HCT116 (cell line): ENCODE data around the gene TBXAS1. TPM values are rescaled to one million over a fixed set of nuclear protein-coding genes. Genes with fewer than 3 reads are reported as not detected.

Experiments used
- ATAC-seq: fragments of 200-7000 bp; cut with Tn5 transposase; 2 replicates; pipeline ENCODE4 v1.9.1; 2020; ENCODE audit warnings: mild to moderate bottlenecking, moderate library complexity
- BruUV-seq: library from RNA; stranded (reverse); fragments of 400-500 nt; replicated peaks from 2 replicates; lab custom pipeline; 2021; lab: Mats Ljungman, UMichigan
- CTCF ChIA-PET: fragments of 300-600 bp; sonication (Branson Sonifier 250); formaldehyde crosslinking; loops from one replicate; lab custom pipeline; 2021; ENCODE audit warnings: antibody characterized with exemption; lab: Charles Lee
- POLR2A ChIA-PET: fragments of 300-600, 350-600 bp; sonication (Branson Sonifier 250); formaldehyde crosslinking; loops from one replicate; lab custom pipeline; 2021; ENCODE audit warnings: antibody characterized with exemption; lab: Charles Lee
- RAD21 ChIA-PET, 2 experiments: fragments of 300-600 bp; sonication (Branson Sonifier 250); formaldehyde crosslinking; loops; one replicate each; lab custom pipeline; 2023; ENCODE audit warnings: low total read pairs in 2 of 2; ENCODE audit not compliant: uncharacterized antibody in 2 of 2, unreplicated experiment in 2 of 2, low non-redundant PET in 1 of 2; lab: Charles Lee
- DNase-seq: peaks from one replicate; pipeline ENCODE4 v3.0.0-alpha.2; 2010; ENCODE audit warnings: low read depth, low spot score
- H2AFZ ChIP-seq: fragments of 200-600 bp; shearing (Covaris generic), sonication (generic); 2 replicates; pipeline ENCODE4 v1.6.1; 2017; ENCODE audit warnings: low read depth, mixed run types, mixed read lengths, antibody characterized with exemption, low read length; ENCODE audit not compliant: poor library complexity, severe bottlenecking
- H3K27ac ChIP-seq: 2 replicates; pipeline ENCODE4 v1.5.1; 2012; ENCODE audit warnings: low read depth, low read length
- H3K27me3 ChIP-seq: fragments of 200-600 bp; sonication (generic); 2 replicates; pipeline ENCODE4 v1.6.1; 2016; ENCODE audit warnings: mixed run types, low read length, mixed read lengths; ENCODE audit not compliant: insufficient read depth
- H3K36me3 ChIP-seq, 2 experiments: fragments of 200-500 bp in 1 of 2; fragments of 200-600 bp in 1 of 2; sonication (Bioruptor generic) in 1 of 2; sonication (generic) in 1 of 2; 2 replicates each; pipeline versions ENCODE4 v1.5.1 to v1.6.1; 2014 to 2016; ENCODE audit warnings: low read length in 2 of 2, inconsistent platforms in 1 of 2, mixed read lengths in 1 of 2, mixed run types in 1 of 2; ENCODE audit not compliant: insufficient read depth in 2 of 2, control insufficient read depth in 1 of 2
- H3K4me1 ChIP-seq, 2 experiments: fragments of 200-600 bp in 1 of 2; sonication (generic) in 1 of 2; 2 replicates each; pipeline versions ENCODE4 v1.5.1 to v1.6.1; 2012 to 2017; ENCODE audit warnings: low read length in 2 of 2, inconsistent platforms in 1 of 2, mild to moderate bottlenecking in 1 of 2, mixed read lengths in 1 of 2, mixed run types in 1 of 2, moderate library complexity in 1 of 2; ENCODE audit not compliant: insufficient read depth in 2 of 2, control insufficient read depth in 1 of 2
- H3K4me2 ChIP-seq: fragments of 200-600 bp; sonication (generic); 2 replicates; pipeline ENCODE4 v1.6.1; 2017; ENCODE audit warnings: mixed run types, low read length, mixed read lengths
- H3K4me3 ChIP-seq, 2 experiments: fragments of 200-600 bp in 1 of 2; sonication (generic) in 1 of 2; replicated peaks in 1 of 2; 2 replicates each; pipeline ENCODE4 v1.5.1; 2011 to 2016; ENCODE audit warnings: low read length in 2 of 2, control low read depth in 1 of 2, low read depth in 1 of 2, mild to moderate bottlenecking in 1 of 2, mixed read lengths in 1 of 2, mixed run types in 1 of 2
- H3K79me2 ChIP-seq: fragments of 200-600 bp; sonication (generic); 2 replicates; pipeline ENCODE4 v1.6.1; 2017; ENCODE audit warnings: mild to moderate bottlenecking, mixed run types, low read length, moderate library complexity, mixed read lengths; ENCODE audit not compliant: insufficient read depth
- H3K9ac ChIP-seq: fragments of 200-600 bp; sonication (generic); 2 replicates; pipeline ENCODE4 v1.6.1; 2016; ENCODE audit warnings: low read length, mixed read lengths
- H3K9me2 ChIP-seq: fragments of 200-600 bp; sonication (generic), shearing (Covaris generic); 2 replicates; pipeline ENCODE4 v1.6.1; 2017; ENCODE audit warnings: mixed run types, mild to moderate bottlenecking, moderate library complexity; ENCODE audit not compliant: insufficient read depth
- H3K9me3 ChIP-seq, 2 experiments: fragments of 200-500 bp in 1 of 2; fragments of 200-600 bp in 1 of 2; sonication (Bioruptor generic) in 1 of 2; sonication (generic) in 1 of 2; 2 replicates each; pipeline ENCODE4 v1.6.1; 2014 to 2017; ENCODE audit warnings: low read length in 2 of 2, mixed read lengths in 2 of 2, inconsistent platforms in 1 of 2, low read depth in 1 of 2, mild to moderate bottlenecking in 1 of 2, mixed run types in 1 of 2, moderate library complexity in 1 of 2; ENCODE audit not compliant: control insufficient read depth in 1 of 2, insufficient read depth in 1 of 2
- H4K20me1 ChIP-seq: fragments of 200-600 bp; sonication (generic), shearing (Covaris generic); 2 replicates; pipeline ENCODE4 v1.6.1; 2017; ENCODE audit warnings: mixed run types, mild to moderate bottlenecking, moderate library complexity; ENCODE audit not compliant: insufficient read depth
- CEBPB ChIP-seq: IDR thresholded peaks from 2 replicates; pipeline ENCODE4 v1.6.1; 2012; ENCODE audit warnings: low read depth
- CTCF ChIP-seq, 3 experiments: fragments of 200-600 bp in 1 of 3; sonication (generic) in 1 of 3; IDR thresholded peaks in 2 of 3; conservative IDR thresholded peaks in 1 of 3; 2 replicates each; pipeline ENCODE4 v1.5.1; 2012 to 2017; ENCODE audit warnings: low read depth in 2 of 3, low read length in 2 of 3, antibody characterized with exemption in 1 of 3, borderline replicate concordance in 1 of 3, control low read depth in 1 of 3, mild to moderate bottlenecking in 1 of 3, mixed read lengths in 1 of 3, mixed run types in 1 of 3, moderate library complexity in 1 of 3; ENCODE audit not compliant: insufficient read depth in 1 of 3
- EGR1 ChIP-seq: IDR thresholded peaks from 2 replicates; pipeline ENCODE4 v1.6.1; 2012; ENCODE audit warnings: low read depth
- ELF1 ChIP-seq: IDR thresholded peaks from 2 replicates; pipeline ENCODE4 v1.6.1; 2012; ENCODE audit warnings: low read depth, borderline replicate concordance
- EZH2 ChIP-seq: fragments of 200-600 bp; sonication (generic); IDR thresholded peaks from 2 replicates; pipeline ENCODE4 v1.6.1; 2017; ENCODE audit warnings: antibody characterized with exemption, mixed run types
- EZH2phosphoT487 ChIP-seq: fragments of 200-600 bp; IDR thresholded peaks from 2 replicates; pipeline ENCODE4 v1.6.1; 2018; ENCODE audit warnings: antibody characterized with exemption, borderline replicate concordance
- FOSL1 ChIP-seq: IDR thresholded peaks from 2 replicates; pipeline ENCODE4 v1.6.1; 2012; ENCODE audit warnings: low read depth
- JUND ChIP-seq: IDR thresholded peaks from 2 replicates; pipeline ENCODE4 v1.6.1; 2012
- MAX ChIP-seq: IDR thresholded peaks from 2 replicates; pipeline ENCODE4 v1.6.1; 2012
- POLR2AphosphoS5 ChIP-seq: IDR thresholded peaks from 2 replicates; pipeline ENCODE4 v1.6.1; 2011; ENCODE audit warnings: mild to moderate bottlenecking, low read depth, low read length, moderate library complexity
- SIN3A ChIP-seq: IDR thresholded peaks from 2 replicates; pipeline ENCODE4 v1.6.1; 2012; ENCODE audit warnings: low read depth
- SP1 ChIP-seq: IDR thresholded peaks from 2 replicates; pipeline ENCODE4 v1.6.1; 2012; ENCODE audit warnings: low read depth
- SRF ChIP-seq: IDR thresholded peaks from 2 replicates; pipeline ENCODE4 v1.6.1; 2012; ENCODE audit warnings: low read depth
- TCF7L2 ChIP-seq: IDR thresholded peaks from 2 replicates; pipeline ENCODE4 v1.7.0; 2011; ENCODE audit warnings: borderline replicate concordance, inconsistent platforms; ENCODE audit not compliant: insufficient read depth, insufficient read length; ENCODE audit errors: extremely low read depth
- YY1 ChIP-seq: IDR thresholded peaks from 2 replicates; pipeline ENCODE4 v1.6.1; 2011; ENCODE audit warnings: low read length, low read depth, moderate library complexity, mild to moderate bottlenecking; ENCODE audit not compliant: insufficient replicate concordance; ENCODE audit errors: extremely low read depth
- ZBTB33 ChIP-seq: IDR thresholded peaks from 2 replicates; pipeline ENCODE4 v1.6.1; 2011; ENCODE audit warnings: mild to moderate bottlenecking, low read length, moderate library complexity; ENCODE audit not compliant: insufficient replicate concordance; ENCODE audit errors: extremely low read depth
- ZFX ChIP-seq: fragments of 450-650 bp; IDR thresholded peaks from 2 replicates; pipeline ENCODE4 v1.6.1; 2017
- intact Hi-C: fragments of 100-400 bp; cut with micrococcal nuclease; formaldehyde crosslinking; loops from 2 replicates; pipeline ENCODE4 v1.10.0; 2022
- total RNA-seq: library from RNA; stranded (reverse); gene quantifications from one replicate; pipeline ENCODE4 v1.2.1, GENCODE V29; 2021; ENCODE audit not compliant: unreplicated experiment
- TF ChIP-seq, protein P1 (sequence below): IDR thresholded peaks from 2 replicates; pipeline ENCODE4 v1.6.1; 2012; ENCODE audit warnings: low read depth

The TBXAS1 gene
- total RNA-seq, 1 experiment from 2014 or later, result 1.4 TPM

- no peak for ATAC-seq
- ChIA-PET POLR2A (no interaction called here), CTCF (no interaction called here), RAD21 (no interaction called here)
- Histone ChIP-seq H3K79me2 (no peaks in the 10 kb centered on the region), H2AFZ (no peak overlapping the region), H3K9ac (no peak overlapping the region), H3K4me1 (no peaks in the 10 kb centered on the region), H3K9me2 (no peaks in the 10 kb centered on the region), H3K4me2 (no peak overlapping the region), H3K27me3 (no peaks in the 10 kb centered on the region), H4K20me1 (no peaks in the 10 kb centered on the region), H3K36me3 (peaks cover 0 to 3% of the 10 kb centered on the region in 2 experiments; a peak in 1 of 4 replicates), H3K9me3 (no peaks in the 10 kb centered on the region), H3K4me3 (no peak overlapping the region), H3K27ac (no peak overlapping the region)
- intact Hi-C loops, result no loop called here
- BruUV-seq, result no TSS peak
- TF ChIP-seq ZFX (no peak), EGR1 (no peak), SP1 (no peak), CTCF (IDR thresholded peaks at IDR 0.05 in 2 of 3, conservative IDR thresholded peaks at IDR 0.05 in 1 of 3; ENCODE audit: borderline replicate concordance in 1 of 3, insufficient read depth in 1 of 3, low read depth in 2 of 3, low read length in 2 of 3) (no peak), SIN3A (no peak), YY1 (no peak), ZBTB33 (no peak), CEBPB (no peak), MAX (no peak), POLR2AphosphoS5 (no peak), JUND (no peak), TCF7L2 (no peak), ELF1 (no peak), EZH2 (no peak), EZH2phosphoT487 (no peak), FOSL1 (no peak), SRF (no peak)
- TF ChIP-seq, protein P1, sequence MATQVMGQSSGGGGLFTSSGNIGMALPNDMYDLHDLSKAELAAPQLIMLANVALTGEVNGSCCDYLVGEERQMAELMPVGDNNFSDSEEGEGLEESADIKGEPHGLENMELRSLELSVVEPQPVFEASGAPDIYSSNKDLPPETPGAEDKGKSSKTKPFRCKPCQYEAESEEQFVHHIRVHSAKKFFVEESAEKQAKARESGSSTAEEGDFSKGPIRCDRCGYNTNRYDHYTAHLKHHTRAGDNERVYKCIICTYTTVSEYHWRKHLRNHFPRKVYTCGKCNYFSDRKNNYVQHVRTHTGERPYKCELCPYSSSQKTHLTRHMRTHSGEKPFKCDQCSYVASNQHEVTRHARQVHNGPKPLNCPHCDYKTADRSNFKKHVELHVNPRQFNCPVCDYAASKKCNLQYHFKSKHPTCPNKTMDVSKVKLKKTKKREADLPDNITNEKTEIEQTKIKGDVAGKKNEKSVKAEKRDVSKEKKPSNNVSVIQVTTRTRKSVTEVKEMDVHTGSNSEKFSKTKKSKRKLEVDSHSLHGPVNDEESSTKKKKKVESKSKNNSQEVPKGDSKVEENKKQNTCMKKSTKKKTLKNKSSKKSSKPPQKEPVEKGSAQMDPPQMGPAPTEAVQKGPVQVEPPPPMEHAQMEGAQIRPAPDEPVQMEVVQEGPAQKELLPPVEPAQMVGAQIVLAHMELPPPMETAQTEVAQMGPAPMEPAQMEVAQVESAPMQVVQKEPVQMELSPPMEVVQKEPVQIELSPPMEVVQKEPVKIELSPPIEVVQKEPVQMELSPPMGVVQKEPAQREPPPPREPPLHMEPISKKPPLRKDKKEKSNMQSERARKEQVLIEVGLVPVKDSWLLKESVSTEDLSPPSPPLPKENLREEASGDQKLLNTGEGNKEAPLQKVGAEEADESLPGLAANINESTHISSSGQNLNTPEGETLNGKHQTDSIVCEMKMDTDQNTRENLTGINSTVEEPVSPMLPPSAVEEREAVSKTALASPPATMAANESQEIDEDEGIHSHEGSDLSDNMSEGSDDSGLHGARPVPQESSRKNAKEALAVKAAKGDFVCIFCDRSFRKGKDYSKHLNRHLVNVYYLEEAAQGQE, result no peak
- no peak for DNase-seq
Observed at GRCh38 chr7:140050100-140050499, 221.0 kb downstream of the TBXAS1 start.
